NCI-H1694 treated with DMSO at 0.1 percent for 48 hours (cell line): Measurements from ENCODE around the gene LRRC42.

Experiments used
- DNase-seq: peaks from one replicate; lab custom pipeline; 2025; lab: John Stamatoyannopoulos, UW

Gene LRRC42

DNA sequence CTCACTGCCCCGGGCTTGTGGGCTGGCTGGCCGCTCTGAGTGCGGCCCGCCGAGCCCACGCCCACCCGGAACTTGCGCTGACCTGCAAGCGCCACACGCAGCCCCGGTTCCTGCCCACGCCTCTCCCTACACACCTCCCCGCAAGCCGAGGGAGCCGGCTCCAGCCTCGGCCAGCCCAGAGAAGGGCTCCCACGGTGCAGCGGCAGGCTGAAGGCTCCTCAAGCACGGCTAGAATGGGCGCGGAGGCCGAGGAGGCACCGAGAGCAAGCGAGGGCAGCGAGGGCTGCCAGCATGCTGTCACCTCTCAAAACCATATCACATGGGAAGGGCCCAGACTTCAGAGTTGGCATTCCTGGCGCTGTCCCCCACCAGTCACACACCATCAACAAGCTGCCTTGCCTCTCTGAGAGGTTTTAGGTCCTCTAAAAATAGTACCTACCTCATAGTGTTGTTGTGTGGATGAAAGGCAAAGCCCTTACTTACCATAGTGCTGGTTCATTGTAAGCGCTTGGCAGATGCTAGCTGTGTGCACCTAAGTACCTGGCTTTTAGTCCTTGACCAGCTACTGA lies 58.4 kb downstream of the LRRC42 start:
- no peak for DNase-seq

GRCh38 chr1:54006508-54006907 lies 60.4 kb downstream of the LRRC42 start:
- no peak for DNase-seq

DNA sequence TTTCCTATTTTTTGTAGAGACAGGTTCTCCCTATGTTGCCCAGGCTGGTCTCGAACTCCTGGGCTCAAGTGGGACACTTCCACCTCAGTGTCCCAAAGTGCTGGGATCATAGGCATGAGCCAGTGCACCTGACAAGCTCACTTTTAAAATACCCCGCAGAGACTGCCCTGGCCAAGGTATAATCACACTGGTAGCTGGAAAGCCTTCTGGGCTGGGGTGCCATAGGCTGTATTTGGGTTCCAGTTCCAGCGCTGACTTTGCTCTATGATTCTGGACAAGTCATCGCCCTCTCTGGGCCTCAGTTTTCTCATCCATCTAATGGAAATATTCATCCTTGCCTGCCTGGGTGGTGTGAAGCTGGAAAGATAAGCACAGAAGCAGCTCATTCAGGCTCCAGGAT lies 61.5 kb downstream of the LRRC42 start:
- no peak for DNase-seq

GRCh38 chr1:54008876-54009275 lies 62.7 kb downstream of the LRRC42 start:
- no peak for DNase-seq

GRCh38 chr1:54009406-54009805 lies 63.3 kb downstream of the LRRC42 start:
- DNase-seq = no peak

GRCh38 chr1:54010415-54011117 lies 64.4 kb downstream of the LRRC42 start:
- no peak for DNase-seq

DNA sequence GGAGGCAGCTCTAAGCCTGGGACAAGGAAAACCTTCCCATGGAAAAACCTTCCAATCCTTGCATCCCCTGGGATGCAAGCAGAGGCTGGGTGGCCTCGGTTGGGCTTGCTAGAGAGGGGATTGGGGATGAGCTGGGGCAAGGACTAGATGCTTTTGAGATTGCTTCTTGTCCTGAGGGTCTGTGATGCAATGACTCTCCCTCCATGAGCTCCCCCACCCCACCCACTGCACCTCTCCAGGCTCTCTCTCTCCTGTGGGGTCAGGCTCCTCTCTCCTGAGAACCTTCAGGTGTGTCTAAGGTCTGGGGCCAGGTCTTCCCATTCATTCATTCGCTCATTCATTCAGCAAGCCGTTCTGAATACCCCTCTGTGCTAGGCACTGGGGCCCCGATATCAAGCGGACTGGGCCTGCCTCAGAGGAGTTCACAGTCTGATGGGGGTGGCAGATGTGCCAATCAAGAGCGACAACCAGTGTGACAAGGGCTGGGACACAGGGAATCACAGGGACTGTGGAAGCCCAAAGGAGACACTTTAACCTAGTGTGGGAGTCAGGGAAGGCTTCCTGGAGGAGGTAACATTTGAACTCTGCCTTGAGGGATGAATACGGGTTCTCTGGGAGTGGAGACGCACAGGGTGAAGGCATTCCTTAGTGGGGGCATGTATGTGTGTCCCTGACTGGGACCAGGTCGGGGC lies 65.3 kb downstream of the LRRC42 start:
- no peak for DNase-seq

DNA sequence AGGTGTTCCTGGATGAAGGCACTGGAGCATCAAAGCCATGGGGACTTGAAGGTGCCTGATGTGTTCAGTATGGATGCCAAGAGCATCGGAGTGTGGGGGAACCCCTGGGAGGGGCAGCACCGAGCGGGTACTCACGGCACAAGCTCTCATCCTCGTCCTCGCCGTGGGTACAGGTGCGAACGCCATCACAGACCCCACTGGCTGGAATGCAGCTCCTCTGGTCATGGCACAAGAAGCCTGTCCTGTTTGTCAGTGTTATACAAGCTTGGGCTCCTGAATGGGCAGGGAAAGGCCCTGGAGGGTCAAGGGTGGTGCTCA lies 65.8 kb downstream of the LRRC42 start:
- DNase-seq = no peak

DNA sequence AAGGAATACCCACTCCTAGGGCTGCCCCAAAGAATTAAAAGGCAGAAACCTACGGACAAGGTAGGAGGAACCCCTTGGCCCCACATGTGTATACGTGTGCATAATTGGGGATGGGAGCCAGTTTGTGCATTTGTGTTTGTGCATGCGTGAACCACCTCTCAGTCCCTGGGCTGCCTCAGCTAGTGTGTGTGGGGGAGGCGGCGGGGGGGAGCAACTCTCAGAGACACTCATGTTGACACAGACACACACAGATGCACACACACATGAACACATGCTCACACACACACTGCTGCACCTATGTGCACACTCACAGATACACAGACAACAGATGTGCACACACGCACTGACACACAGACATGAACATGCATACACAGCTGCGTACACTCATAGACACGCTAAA lies 66.7 kb downstream of the LRRC42 start:
- no peak for DNase-seq

DNA sequence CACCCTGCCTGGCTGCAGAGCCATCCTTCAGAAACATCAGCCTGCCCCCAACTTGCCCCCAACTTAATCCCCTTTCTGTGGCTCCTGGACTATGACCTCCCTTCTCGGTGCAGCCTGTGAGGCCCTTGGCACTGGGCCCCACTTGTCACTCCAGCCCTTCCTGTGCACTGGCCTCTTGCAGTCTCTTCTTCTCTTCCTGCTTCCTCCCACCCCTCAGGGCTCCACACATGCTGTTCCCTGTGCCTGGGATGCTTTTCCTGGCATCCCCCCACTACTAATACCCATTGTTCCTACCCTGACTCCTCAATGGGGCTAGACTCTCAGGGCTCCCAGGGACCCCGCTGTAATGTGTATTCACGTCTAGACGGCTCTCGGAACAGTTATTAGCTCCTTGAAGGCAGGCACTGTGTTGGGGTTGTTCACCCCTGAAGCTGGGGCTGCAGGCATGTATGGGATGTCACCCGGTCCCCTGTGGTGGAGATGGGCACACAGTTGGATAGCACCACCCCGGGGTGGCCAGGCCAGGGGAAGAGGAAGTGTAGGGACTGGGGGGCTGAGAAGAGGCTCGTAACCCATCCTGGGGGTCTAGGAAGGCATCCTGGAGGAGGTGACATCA lies 67.4 kb downstream of the LRRC42 start:
- no peak for DNase-seq

DNA sequence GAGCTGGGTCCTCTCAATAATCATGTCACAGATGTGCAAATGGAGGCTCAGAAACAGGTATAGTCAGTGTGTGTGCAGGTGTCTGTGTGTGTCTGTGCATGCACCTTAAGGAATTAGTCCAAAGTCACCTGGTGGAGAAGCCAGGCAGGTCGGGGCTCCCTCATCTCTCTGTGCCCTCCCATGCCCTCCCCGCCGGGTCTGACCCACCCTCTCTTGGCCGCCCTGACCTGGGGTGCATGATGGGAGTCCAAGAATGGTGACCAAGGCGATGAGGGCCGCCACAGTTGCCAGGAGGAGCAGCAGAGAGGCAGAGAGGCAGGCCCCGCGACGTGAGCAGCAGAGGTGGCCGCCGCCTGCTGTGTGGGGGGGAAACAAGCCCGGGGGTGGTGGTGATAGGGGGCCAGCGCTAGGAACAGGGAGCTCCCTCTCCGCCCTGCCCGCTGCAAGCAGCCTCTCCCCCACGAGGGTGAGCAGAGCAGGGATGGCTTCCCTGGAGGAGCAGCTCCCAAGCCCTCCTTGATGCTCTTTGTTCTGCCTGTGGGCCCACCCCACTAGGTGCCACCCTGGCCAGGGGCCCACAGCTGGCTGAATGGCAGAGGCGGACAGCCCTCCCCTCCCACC lies 68.0 kb downstream of the LRRC42 start:
- DNase-seq = no peak

- DNase-seq = no peak
These were observed 70.5 kb downstream of the LRRC42 start for GRCh38 chr1:54016343-54017282.
